NCI-H345 (cell line): ENCODE data around the gene PPARG.
"Not testable (repeated sequence)": the region's sequence is repeated elsewhere in the genome, so short reads cannot be mapped to it uniquely, and the experiment has no call there.

Experiments used
- DNase-seq: peaks from one replicate; lab custom pipeline; 2025; lab: John Stamatoyannopoulos, UW

PPARG gene

GRCh38 chr3:12288182-12289129 lies at the start of gene PPARG:
PPARG (plus strand) TSS chr3:12289070; CDS start chr3:12379712, 90,642 bp downstream.
- DNase-seq: no peak

DNA sequence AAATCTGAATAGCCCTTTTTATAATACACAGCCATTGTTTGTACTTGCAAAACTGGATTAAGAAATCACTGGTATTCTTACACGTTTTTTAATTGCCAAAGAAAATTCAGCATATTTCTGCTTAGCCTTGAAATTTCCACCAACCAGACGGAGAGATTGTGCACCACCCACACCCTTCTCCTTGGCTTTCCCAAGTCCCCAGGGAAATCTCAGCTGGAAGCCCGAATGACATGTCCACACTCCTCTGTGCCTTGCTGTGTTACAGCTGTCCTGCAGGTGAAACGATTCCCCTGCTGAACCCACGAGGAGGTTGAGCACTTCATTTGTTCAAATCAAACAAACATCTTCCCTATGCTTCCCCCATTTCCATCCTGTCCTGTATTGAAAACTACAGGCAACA lies 49.6 kb upstream of the PPARG start:
- no peak for DNase-seq

- no peak for DNase-seq
Observed at GRCh38 chr3:12242772-12243171, 46.1 kb upstream of the PPARG start.

DNA sequence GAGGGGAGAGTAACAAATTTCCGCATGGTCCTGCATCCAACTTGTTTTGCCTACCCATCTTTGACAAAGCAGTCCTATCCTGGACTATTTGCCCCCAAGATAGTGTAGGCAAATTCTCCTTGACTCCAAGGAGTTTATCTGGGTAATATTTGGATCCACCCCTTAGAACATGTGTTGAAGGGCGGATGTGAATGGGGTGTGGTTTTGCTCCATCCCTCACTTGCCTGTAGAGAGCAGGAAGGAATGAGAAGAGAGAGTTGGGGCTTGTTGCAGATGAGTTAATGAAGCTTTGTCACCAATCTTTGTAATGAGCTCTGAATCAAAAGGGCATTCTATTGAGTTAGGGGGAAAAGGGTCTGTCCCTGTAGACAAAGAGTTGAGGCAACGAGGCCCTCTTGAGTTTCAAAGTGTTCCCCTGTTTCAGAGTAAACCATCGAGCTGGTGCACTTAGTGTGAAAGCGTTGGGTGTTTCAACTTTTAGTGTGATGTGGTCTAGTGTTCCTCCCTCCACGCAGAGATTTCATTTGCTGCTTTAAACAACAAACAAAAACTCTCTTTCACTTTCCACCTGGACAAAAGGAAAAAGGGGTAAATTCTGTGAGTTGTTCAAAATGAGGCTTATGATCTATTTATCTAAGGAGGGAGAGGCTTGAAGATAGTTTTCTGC lies 42.2 kb upstream of the PPARG start:
- no peak for DNase-seq

- DNase-seq: no peak
Observed at GRCh38 chr3:12247411-12247810, 41.5 kb upstream of the PPARG start.

DNA sequence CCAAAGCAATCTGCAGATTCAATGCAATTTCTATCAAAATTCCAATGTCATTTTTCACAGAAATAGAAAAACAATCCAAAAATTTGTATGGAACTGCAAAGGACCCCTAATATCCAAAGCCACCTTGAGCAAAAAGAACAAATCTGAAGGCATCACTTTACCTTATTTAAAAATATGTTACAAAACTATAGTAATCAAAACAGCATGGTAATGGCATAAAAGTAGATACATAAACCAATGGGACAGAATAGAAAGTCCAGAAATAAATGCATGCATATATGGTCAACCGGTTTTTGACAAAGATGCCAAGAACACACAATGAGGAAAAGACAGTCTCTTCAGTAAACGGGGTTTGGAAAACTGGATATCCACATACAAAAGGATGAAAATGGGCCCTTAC lies 39.4 kb upstream of the PPARG start:
- DNase-seq: no peak

DNA sequence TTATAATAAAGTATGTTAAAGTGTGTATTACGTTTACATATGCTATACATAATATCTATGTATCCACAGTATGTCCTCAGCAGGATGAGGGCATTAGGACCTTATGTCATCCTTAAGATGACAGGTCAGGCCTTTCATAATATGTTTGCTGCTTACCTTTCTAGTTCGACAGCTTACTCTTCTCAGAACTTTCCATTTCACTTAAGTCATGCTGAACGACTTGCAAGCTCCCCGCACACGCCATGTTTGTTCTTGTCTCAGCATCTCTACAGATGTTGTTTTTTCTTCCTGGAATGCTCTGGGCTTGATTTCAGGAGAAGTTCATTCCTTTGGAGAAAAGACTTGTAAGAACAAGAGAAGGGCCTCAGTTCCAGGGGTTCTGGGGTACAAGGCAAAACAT lies 36.0 kb upstream of the PPARG start:
- no peak for DNase-seq

DNA sequence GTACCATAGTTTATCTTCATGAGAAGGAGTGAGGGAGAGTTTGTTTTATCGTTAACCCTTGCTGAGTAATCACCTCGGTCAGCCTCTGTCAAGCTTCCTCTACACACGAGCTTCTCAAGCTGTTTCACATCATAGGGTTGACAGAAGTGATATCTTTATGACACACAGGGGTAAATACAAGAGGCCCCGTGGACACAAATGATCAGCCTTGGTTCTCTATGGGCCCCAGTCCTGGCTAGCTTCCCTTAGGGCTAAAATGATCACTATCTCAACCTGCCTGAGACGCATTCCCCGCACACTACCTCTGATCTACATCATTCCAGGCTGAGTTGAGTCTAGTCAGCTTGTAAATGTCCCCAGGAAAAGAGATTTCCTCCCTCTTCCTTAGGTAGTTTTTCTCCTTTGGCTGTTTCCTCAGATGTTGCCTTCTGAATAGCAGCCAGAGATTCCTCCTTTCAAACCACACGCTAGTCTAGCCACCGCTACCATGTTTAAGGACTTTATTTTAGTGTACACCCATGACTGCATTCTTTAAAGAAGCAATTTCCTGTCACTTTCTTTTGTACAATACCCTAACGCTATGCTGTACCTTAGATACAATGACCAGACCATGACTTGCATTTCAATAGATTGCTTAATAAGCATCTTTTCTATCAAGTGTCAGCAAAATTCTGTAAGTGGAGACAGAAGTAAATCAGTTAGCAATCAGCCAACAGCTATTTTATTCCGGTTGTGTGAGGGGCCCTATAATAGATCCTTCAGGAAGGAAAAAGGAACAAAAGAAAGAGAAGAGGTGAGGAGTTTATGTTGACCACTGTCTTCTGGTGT lies 35.1 kb upstream of the PPARG start:
- no peak for DNase-seq

DNA sequence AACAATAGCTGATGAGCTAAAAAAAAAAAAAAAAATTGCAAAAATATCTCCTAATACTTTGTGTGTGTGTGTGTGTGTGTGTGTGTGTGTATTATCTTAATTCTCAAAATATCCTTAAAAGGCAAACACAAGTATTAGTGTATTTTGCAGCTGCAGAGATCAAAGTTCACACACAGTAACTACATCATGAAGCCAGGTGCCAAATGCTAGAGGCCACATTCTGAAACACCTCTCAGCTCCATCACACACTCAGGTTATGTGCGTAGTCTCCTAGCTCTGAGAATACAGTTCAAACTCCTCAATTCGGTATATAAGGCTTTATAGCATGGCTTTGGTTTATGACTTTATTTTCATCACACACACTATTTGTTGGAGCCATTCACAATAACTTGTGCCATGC lies 33.5 kb upstream of the PPARG start:
- DNase-seq: no peak

GRCh38 chr3:12258911-12259310 lies 30.0 kb upstream of the PPARG start:
- no peak for DNase-seq

DNA sequence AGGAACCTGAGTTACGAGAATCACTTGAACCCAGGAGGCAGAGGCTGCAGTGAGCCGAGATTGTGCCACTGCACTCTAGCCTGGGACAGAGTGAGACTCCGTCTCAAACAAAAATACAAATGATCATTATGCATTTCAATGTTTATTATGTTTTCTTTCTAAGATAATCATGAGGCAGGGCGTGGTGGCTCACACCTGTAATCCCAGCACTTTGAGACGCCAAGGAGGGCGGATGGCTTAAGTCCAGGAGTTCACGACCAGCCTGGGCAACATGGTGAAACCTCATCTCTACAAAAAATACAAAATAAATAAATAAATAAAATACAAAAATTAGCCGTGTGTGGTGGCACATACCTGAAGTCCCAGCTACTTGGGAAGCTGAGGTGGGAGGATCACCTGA lies 26.7 kb upstream of the PPARG start:
- DNase-seq: not testable (repeated sequence)

DNA sequence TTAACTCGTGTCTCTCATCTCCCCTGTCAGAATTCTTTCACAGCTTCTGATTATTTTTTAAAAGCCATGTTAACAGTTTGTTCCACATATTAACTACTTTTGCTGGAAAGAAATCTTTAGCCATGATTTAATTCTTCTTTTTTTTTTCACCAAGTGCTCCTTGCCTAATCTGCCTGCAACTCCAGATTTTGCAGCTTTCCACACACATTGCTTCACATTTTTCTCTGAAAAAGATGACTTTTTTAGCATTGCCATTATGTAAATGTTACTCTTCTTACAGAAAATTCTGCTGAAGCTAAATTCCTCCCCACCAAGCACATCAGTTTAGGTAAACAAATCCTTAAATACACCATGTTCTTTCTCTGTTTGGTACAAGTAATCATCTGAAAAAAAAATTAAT lies 23.4 kb upstream of the PPARG start:
- DNase-seq: no peak

- DNase-seq: no peak
Observed at GRCh38 chr3:12266038-12266437, 22.8 kb upstream of the PPARG start.

GRCh38 chr3:12267376-12268030 lies 21.4 kb upstream of the PPARG start:
- no peak for DNase-seq

GRCh38 chr3:12268049-12268735 lies 20.7 kb upstream of the PPARG start:
- DNase-seq: no peak

DNA sequence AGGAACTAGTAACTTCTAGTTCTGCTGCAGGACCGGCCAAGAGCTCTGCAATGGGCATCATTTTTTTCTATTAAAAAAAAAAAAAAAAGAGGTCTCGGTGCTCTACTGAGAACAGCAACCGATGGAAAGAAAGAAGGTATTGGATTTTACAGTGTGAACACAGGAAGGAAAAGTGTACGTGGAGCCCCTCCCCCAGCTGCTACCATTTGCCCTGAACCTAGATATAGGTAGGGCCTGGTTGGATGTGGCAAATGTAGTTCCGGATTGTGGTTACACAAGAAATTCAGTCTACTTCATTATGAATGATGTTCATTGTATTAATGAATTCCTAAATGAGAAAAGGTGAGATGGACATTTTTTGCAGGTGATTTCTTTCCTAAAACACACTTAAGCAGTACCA lies 17.9 kb upstream of the PPARG start:
- no peak for DNase-seq

- DNase-seq: no peak
Observed at GRCh38 chr3:12273045-12273695, 15.7 kb upstream of the PPARG start.

- DNase-seq: no peak
Observed at GRCh38 chr3:12275974-12276650, 12.8 kb upstream of the PPARG start.

DNA sequence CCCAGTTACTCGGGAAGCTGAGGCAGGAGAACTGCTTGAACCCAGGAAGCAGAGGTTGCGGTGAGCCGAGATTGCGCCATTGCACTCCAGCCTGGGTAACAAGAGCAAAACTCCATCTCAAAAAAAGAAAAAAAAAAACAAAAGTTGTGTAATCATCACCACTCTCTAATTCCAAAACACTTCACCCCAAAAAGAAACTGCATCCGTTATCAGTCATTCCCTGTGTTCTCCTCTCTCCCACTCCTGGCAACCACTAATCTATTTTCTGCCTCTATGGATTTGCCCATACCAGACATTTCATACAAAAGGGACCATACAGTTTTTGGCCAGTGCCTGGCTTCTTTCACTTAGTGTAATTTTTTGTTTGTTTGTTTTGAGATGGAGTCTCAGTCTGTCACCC lies 12.0 kb upstream of the PPARG start:
- DNase-seq: not testable (repeated sequence)

DNA sequence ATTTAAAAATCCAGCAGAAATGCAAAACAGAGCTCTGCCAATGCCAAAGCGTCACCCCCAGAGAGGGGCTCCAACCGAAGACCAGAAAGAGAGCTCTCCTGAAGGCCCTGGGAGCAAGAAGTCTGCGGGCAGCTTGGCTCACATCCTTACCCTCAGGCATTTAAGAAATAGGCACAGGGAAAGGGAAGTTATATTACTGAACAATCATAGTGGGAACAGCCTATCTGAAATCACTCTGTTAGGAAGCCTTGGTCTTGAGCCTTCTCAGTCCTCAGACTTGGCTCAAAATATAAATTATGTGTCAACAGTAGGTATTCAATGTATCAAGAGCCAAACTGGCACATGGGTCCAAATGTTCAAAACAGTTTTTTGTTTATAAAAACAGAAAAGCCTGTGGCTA lies 10.3 kb upstream of the PPARG start:
- DNase-seq: no peak
